GM18502 (cell line): ENCODE results near the gene ZNF93.
"Not testable (repeated sequence)": the region's sequence is repeated elsewhere in the genome, so short reads cannot be mapped to it uniquely, and the experiment has no call there.

ENCODE experiments used
- ATAC-seq: cut with Tn5 transposase; IDR thresholded peaks from one replicate; pipeline ENCODE4 v1.9.1; 2021; ENCODE audit warnings: mild to moderate bottlenecking; ENCODE audit not compliant: unreplicated experiment, poor library complexity

The ZNF93 gene

DNA sequence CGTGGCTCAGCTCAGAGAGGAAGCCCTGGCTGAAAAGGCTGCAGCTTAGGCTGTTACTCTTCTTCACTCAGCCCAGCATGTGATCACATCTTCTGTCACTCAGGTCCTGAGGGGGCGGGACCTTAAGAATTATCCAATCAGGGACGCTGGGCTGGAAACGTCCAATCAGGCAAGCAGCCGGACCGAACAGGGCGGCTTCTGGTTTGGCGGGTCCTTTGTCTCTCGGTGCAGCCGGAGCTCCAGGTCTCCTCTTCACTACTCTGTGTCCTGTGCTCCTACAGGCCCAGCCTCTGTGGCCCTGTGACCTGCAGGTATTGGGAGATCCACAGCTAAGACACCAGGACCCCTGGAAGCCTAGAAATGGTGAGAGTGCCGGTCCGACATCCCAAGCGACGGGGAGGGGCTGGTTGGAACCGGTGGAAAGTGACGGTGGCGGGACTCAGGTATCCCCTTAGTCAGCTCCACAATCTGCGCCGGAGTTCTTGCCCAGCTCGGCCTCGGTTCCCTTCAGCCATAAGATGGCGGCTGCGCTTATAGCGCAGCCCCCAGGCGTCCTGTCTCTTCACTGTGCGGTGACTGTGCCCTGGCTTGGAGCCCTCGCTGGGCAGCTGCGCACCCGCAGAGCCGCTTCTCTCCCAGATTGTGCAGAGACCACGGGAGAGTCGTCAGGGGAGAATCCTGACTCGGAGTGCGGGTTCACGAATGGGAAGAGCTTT is at the start of gene ZNF93:
ZNF93 (plus strand) TSS at position 218 of the 716 bp plus-strand sequence; CDS start at position 361, 143 bp downstream.
- ATAC-seq: peak; percentile 94

DNA sequence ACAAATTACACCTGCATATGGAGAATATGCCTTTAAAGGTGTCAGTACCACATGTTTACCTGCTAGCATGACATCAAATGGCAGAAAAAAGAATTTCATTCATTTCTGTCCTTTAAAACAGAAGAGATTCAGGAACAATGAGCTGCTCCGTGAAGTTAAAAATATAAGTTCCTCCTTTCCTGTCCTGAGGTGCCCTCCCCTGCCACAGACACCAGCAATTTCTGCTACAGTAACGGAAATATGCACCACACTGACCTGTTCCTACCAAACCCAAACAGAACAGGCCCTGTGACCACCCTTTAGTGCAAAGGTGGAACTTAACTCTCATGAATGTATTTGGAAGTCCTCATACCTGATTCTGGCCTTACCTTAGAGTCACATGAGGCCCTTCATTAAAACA is 49.0 kb upstream of the ZNF93 start:
- ATAC-seq: not testable (repeated sequence)

DNA sequence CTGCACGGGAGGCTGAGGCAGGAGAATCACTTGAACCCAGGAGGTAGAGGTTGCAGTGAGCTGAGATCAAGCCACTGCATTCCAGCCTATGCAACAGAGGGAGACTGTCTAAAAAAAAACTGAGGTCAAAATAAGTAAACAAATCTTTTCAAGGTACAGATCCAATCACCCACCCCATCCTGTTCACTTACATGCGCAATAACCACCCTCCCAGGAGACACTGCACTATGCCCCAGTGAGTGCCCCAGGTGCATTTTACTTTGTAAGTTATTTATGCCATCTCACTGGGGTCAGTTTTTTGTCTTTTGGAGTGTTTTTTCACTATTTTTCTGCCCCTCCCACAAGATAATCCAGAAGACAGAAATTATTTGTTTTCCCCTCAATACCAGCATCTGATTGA is 42.0 kb upstream of the ZNF93 start:
- ATAC-seq: no peak

DNA sequence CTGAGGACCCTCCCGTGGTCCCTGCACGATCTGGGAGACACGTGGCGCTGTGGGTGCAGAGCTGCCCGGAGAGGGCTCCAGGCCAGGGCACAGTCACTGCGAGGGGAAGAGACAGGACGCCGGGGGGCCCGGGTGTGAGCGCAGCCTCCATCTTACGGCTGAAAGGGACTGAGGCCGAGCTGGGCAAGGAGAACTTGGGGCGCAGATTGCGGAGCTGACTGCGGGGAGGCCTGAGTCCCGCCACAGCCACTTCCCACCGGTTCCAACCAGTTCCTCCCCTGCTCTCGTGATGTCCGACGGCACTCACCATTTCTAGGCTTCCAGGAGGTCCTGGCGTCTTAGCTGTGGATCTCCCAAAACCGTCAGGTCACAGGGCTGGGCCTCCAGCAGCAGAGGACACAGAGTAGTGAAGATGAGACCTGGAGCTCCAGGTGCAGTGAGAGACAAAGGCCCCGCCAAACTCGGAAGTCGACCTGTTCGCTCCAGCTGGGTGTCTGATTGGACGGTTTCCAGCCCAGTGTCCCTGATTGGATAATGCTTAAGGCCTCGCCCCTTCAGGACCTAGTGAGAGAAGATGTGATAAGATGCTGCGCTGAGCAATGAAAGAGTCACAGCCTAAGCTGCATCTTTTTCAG is 39.9 kb upstream of the ZNF93 start:
- ATAC-seq: no peak

DNA sequence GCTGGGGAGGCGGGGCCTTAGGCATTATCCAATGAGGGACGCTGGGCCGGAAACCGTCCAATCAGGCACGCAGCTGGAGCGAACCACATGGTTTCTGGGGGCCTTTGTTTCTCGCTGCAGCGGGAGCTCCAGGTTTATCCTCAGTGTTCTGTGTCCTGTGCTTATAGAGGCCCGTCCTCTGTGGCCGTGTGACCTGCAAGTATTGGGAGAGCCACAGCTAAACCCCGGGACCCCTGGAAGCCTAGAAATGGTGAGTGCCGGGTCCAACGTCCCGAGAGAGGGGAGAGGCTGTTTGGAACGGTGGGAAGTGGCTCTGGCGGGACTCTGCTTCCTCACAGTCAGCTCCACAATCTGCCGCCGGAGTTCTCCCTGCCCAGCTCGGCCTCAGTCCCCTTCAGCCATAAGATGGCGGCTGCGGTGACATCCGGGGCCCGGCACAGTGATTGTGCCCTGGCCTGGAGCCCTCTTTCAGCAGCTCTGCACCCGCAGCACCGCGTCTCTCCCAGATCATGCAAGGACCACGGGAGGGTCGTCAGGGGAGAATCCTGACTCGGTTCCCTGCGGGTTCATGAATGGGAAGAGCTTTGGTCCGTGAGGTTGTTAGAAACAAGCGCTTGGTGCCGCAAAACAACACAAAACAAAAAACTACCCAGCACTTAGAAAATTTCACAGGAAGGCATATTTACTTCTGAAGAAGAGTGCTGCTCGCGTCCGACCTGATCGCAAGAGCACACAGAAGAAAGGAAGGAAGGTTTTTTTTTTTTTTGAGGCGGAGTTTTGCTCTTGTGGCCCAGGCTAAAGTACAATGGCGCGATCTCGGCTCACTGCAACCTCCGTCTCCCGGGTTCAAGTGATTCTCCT is 34.8 kb upstream of the ZNF93 start, which contains the start of gene ZNF253:
ZNF253 (plus strand) TSS at position 133 of the 861 bp plus-strand sequence; CDS start at position 248, 115 bp downstream.
- peak; percentile 92 for ATAC-seq

DNA sequence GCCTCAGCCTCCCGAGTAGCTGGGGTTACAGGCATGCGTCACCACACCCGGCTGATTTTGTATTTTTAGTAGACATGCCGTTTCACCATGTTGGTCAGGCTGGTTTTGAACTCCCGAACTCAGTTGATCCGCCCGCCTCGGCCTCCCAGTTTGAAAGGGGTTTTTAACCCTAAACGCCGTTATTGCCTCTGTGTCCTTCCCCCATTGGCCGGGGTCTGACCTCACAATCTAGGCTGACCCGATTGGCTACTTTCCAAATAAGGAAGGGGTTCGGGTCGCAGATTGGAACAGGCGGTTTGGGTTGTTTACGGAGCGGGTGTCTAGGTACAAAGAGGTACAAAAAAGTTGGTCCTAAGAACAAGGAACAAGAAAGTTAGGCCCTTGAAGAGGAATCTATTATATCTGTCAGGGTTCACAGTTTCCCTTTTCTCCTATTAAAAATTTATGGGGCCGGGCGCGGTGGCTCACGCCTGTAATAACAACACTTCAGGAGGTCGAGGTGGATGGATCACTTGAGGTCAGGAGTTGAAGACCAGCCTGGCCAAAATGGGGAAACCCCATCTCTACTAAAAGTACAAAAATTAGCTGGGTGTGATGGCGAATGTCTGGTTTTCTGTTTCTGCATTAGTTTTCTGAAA is 34.0 kb upstream of the ZNF93 start:
- no peak for ATAC-seq

DNA sequence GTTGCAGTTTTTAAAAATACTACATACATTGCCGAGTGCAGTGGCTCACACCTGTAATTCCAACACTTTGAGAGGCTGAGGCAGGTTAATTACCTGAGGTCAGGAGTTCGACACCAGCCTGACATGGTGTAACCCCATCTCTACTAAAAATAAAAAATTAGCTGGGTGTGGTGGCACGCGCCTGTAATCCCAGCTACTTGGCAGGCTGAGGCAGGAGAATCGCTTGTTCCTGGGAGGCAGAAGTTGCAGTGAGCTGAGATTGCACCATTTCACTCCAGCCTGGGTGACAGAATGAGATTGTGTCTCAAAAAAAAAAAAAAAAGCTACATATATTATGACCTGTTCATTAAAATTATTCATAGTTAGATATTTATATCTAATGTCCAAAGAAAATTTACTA is 30.7 kb upstream of the ZNF93 start:
- not testable (repeated sequence) for ATAC-seq

DNA sequence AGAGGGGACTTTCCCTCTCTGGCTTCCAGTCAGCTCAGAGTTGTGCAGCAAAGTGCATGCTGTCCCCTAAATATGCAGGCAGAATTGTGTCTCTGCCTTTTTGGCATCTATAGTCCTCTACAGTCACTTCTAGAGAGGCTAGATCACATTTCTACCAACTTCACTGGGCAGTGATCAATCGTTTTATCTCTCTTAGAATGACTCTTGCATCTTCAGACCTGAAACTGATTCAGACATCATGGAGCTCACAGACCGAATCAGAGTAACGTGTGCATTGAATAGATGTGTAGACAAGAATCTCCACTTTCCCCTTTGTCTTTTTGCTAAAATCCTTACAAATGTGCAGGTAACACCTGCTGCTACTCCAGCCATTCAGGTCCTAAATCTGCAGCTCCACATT is 28.8 kb upstream of the ZNF93 start:
- no peak for ATAC-seq

DNA sequence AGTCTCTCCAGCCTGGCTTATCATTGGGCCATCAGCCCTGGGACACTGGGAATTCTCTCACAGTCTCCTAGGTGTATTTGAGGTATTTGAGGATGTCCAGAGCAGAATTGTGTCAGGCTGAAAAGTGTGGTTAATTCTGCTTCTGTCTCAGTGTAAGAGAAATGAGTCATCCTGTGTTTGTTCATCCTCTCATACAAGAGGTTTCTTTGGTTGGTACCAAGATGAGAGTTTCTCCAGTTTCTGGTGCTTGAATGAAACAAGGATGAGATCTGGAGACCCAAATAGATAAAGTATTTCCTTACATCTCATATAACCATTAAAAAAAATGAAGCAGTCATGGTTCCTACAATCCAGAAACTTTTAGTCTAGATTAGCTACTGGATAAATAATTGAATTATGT is 27.4 kb upstream of the ZNF93 start:
- ATAC-seq: no peak

DNA sequence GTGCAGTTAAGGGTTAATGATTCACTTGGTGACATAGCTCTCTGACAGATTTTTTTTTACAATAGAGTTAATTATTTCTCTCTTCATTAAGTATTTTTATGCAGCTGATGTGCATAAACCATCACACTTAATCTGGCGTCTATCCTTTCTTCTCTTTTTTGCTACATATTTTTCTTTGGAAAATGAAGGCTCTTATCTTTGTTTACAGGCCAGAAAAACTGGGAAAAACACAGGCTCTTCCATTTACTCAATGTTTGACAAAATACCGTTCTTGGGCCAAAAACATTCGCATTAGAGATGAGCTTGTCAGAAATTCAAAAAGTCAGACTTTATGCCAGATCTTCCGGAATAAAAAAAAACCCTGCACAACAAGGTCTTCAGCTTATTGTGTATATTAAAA is 23.0 kb upstream of the ZNF93 start:
- no peak for ATAC-seq

DNA sequence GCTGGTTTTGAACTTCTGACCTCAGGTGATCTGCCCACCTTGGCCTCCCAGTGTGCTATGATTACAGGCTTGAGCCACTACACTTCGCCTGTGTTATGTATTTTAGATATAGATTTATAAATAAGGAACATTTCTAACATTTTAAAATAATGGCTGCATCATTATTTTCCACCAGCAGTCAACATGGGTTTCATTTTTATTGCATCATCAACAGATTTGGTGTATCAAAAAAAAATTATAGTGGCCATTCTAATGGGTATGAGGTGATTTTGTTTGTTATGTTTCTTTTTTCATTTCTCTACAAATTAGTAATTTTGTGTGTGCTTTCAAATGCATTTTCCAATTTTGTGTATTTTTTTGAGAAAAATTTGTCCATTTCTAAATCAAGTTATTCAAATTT is 16.2 kb upstream of the ZNF93 start:
- no peak for ATAC-seq

DNA sequence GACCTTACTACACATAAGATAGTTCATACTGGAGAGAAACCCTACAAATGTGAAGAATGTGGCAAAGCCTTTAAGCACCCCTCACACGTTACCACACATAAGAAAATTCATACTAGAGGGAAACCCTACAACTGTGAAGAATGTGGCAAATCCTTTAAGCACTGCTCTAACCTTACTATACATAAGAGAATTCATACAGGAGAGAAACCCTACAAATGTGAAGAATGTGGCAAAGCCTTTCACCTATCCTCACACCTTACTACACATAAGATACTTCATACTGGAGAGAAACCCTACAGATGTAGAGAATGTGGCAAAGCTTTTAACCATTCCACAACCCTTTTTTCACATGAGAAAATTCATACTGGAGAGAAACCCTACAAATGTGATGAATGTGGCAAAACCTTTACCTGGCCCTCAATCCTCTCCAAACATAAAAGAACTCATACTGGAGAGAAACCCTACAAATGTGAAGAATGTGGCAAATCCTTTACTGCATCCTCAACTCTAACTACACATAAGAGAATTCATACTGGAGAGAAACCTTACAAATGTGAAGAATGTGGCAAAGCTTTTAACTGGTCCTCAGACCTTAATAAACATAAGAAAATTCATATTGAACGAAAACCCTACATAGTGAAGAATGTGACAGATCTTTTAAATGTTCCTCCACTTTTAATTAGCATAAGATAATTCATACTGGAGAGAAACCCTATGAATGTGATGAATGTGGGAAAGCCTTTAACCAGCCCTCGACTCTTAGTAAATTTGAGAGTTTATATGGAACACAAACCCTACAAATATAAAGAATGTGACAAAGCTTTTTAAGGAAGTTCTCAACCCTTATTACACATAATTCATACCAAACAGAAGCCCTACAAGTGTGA is 8.4 kb upstream of the ZNF93 start:
- ATAC-seq: not testable (repeated sequence)

DNA sequence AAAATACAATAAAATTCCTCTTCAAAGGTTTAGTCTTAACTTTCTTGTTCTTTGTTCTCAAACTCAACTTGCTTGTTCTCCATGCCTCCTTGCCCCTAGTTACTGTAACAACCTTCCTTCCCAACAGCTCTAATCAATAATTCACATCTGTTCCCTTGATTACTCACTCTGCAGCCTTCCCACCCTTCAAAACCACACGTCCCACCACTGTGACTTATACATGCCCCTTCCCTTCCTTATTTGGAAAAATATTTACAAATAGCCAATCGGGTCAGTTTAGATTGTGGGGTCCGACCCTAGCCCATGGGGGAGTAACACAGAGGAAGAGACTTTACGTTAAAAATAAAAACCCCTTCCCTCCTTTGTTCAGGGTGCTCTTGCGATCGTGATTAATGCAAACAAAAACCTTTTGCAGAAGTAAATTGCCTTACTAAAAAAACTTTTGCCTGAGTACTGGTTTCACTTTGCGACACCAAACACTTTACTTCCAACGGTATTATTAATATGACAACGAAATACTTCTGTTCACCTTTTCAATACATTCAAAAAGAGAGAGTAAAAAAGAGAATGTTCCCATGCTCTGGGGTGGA is 512 bp upstream of the ZNF93 start:
- ATAC-seq: peak; percentile 11

DNA sequence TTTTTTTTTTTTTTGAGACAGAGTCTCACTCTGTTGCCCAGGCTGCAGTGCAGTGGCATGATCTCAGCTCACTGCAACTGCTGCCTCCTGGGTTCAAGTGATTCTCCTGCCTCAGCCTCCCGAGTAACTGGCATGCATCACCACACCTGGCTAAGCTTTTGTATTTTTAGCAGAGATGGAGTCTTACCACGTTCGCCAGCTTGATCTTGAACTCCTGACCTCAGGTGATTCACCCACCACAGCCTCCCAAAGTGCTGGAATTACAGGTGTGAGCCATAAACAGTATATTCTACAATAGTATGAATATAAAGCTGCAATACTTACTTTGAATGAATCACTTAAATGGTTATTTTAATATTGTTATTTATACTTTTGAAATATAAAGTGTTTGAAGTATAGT is 6.8 kb downstream of the ZNF93 start:
- not testable (repeated sequence) for ATAC-seq

DNA sequence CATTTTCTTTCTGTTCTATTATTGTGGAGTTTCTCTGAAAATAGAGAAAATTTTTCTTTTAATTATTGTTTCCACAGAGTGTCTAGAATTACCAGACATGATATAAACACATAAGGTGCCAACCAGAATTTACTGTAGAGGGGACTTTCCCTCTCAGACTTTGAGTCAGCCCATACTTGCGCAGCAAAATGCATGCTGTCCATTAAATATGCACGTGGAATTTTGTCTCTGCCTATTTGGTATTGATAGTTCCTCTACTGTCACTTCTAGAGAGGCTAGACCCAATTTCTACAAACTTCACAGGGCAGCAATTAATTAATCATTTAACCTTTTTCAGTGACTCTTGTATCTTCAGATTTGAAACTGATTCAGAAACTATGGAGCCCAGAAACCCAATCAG is 8.9 kb downstream of the ZNF93 start:
- no peak for ATAC-seq

DNA sequence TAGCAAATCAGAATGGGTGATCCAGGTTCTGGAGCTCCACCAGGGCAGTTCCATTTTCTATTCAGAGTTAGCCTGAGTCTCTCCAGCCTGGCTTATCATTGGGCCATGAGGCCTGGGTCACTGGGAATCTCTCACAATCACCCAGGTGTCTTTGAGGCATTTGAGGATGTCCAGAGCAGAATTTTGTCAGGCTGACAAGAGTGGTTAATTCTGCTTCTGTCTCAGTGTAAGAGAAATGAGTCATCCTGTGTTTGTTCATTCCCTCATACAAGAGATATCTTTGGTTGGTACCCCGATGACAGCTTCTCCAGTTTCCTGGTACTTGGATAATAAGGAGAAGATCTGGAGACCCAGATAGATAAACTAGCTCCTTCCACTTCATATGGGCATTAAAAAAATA is 10.4 kb downstream of the ZNF93 start:
- no peak for ATAC-seq

DNA sequence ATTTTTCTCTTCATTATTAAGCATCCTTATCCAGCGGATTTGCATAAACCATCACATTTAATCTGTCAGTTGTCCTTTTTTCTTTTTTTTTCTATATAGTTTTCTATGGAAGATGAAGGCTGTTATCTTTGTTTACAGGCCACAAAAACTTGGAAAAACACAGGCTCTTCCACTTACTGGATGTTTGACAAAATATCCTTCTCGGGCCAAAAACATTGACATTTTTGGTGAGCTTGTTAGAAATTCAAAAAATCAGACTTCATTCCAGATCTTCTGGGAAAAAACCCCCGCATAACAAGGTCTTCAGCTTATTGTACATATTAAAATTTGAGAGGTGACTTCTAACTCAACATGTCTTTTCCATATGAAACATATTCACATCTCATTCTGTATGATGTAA is 13.8 kb downstream of the ZNF93 start:
- ATAC-seq: no peak

DNA sequence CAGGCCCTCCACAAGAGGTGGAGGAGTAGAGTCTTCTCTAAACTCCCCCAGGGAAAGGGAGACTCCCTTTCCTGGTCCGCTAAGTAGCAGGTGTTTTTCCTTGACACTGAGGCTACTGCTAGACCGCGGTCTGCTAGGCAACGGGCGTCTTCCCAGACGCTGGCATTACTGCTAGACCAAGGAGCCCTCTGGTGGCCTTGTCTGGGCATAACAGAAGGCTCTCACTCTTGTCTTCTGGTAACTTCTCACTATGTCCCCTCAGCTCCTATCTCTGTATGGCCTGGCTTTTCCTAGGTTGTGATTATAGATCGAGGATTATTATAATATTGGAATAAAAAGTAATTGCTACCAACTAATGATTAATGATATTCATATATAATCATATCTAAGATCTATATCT is 29.7 kb downstream of the ZNF93 start:
- not testable (repeated sequence) for ATAC-seq
